Measurements from ENCODE around the gene ME3.

ME3 gene

GRCh38 chr11:86484795-86485166, 187.6 kb downstream of the ME3 start:
- H3K27ac ChIP-seq = no peak overlapping the region
- no peak overlapping the region for H3K9ac ChIP-seq
- no peaks in the 10 kb centered on the region for H3K4me1 ChIP-seq (ENCODE audit: low read depth, poor library complexity, severe bottlenecking)
- H4K20me1 ChIP-seq (ENCODE audit: insufficient read depth) = no peaks in the 10 kb centered on the region
- H3K36me3 ChIP-seq (ENCODE audit: insufficient read depth) = no peaks in the 10 kb centered on the region
- H3K79me2 ChIP-seq (ENCODE audit: insufficient read depth, low read depth) = no peaks in the 10 kb centered on the region
- H3K27me3 ChIP-seq (ENCODE audit: insufficient read depth, low read depth) = no peaks in the 10 kb centered on the region
- no peak overlapping the region for H2AFZ ChIP-seq (ENCODE audit: low read depth)
- TF ChIP-seq, protein P1, sequence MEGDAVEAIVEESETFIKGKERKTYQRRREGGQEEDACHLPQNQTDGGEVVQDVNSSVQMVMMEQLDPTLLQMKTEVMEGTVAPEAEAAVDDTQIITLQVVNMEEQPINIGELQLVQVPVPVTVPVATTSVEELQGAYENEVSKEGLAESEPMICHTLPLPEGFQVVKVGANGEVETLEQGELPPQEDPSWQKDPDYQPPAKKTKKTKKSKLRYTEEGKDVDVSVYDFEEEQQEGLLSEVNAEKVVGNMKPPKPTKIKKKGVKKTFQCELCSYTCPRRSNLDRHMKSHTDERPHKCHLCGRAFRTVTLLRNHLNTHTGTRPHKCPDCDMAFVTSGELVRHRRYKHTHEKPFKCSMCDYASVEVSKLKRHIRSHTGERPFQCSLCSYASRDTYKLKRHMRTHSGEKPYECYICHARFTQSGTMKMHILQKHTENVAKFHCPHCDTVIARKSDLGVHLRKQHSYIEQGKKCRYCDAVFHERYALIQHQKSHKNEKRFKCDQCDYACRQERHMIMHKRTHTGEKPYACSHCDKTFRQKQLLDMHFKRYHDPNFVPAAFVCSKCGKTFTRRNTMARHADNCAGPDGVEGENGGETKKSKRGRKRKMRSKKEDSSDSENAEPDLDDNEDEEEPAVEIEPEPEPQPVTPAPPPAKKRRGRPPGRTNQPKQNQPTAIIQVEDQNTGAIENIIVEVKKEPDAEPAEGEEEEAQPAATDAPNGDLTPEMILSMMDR (conservative IDR thresholded peaks at IDR 0.05; ENCODE audit: low read depth, low read length) = no peak
- H3K4me2 ChIP-seq = no peak overlapping the region
- H3K4me3 ChIP-seq (IDR thresholded peaks at IDR 0.05; ENCODE audit: insufficient read depth, low read depth, low read length) = no peak overlapping the region

DNA sequence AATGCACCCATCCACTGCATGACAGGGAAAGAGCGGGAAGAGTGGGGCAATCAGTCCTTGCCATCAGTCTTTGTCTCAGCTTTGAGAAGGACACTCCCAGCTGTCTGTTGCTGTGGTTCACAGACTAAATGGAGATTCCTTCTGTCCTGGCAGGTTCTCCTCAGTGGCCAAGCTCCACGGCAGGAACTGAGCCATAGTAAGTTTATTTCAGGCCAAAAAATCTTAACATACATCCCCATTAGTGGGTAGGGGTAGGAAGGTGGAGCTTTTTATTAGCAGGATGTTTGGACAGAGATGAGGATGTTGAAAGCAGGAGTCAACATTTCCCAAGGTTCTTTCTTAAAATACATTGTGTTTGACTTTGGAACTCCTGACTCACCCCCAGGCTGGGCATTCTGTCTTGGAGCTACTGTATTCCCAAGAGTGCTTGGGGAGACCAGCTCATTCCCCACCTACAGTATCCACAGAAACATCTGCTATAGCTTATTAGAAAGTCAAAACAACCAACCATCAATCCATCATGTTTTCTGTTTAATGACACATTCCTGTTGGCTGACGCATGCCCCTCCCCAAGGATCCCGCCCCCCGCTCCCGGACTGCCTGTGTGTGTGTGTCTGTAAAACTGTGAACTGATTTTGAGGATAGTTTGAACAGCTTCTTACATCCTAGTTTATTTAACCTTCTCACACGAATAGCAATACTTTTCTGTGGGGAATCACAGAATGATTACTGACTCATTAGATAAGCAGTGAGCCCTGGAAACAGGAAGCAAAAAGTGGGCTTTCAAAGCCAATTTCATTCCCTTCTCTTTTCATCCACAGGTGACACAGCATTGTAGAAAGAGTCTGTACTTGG, 188.2 kb downstream of the ME3 start:
- Histone ChIP-seq H3K36me3 (ENCODE audit: insufficient read depth) (no peaks in the 10 kb centered on the region), H3K27me3 (ENCODE audit: insufficient read depth, low read depth) (no peaks in the 10 kb centered on the region), H3K79me2 (ENCODE audit: insufficient read depth, low read depth) (no peaks in the 10 kb centered on the region), H3K9ac (no peak overlapping the region), H4K20me1 (ENCODE audit: insufficient read depth) (no peaks in the 10 kb centered on the region), H3K4me2 (no peak overlapping the region), H2AFZ (ENCODE audit: low read depth) (no peak overlapping the region), H3K4me3 (IDR thresholded peaks at IDR 0.05; ENCODE audit: insufficient read depth, low read depth, low read length) (no peak overlapping the region), H3K4me1 (ENCODE audit: low read depth, poor library complexity, severe bottlenecking) (no peaks in the 10 kb centered on the region), H3K27ac (no peak overlapping the region)
- TF ChIP-seq, protein P1 (conservative IDR thresholded peaks at IDR 0.05; ENCODE audit: low read depth, low read length) = no peak

DNA sequence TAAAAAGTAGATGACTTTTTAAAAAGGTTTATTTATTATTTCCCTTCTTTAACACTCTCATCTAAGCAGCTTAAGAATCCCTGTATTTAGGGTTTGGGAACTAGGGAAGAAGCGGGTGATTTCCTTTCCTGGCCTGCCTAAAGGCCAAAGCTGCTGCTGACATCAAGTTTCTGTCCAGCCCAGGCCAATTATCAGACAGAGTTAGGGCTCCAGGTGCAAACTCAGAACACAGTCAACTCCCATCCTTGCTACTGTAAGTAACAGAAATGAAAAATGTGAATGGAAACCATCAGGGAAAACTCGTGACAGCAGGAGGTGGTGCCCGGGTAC, 188.8 kb downstream of the ME3 start:
- Histone ChIP-seq H3K4me2 (no peak overlapping the region), H3K27me3 (ENCODE audit: insufficient read depth, low read depth) (no peaks in the 10 kb centered on the region), H4K20me1 (ENCODE audit: insufficient read depth) (no peaks in the 10 kb centered on the region), H3K4me3 (IDR thresholded peaks at IDR 0.05; ENCODE audit: insufficient read depth, low read depth, low read length) (no peak overlapping the region), H3K4me1 (ENCODE audit: low read depth, poor library complexity, severe bottlenecking) (no peaks in the 10 kb centered on the region), H3K79me2 (ENCODE audit: insufficient read depth, low read depth) (no peaks in the 10 kb centered on the region), H2AFZ (ENCODE audit: low read depth) (no peak overlapping the region), H3K36me3 (ENCODE audit: insufficient read depth) (no peaks in the 10 kb centered on the region), H3K9ac (no peak overlapping the region), H3K27ac (no peak overlapping the region)
- TF ChIP-seq, protein P1 (conservative IDR thresholded peaks at IDR 0.05; ENCODE audit: low read depth, low read length) = no peak

GRCh38 chr11:86482692-86483091, 189.7 kb downstream of the ME3 start:
- Histone ChIP-seq H3K4me3 (IDR thresholded peaks at IDR 0.05; ENCODE audit: insufficient read depth, low read depth, low read length) (no peak overlapping the region), H2AFZ (ENCODE audit: low read depth) (no peak overlapping the region), H3K36me3 (ENCODE audit: insufficient read depth) (no peaks in the 10 kb centered on the region), H3K27ac (no peak overlapping the region), H4K20me1 (ENCODE audit: insufficient read depth) (no peaks in the 10 kb centered on the region), H3K4me1 (ENCODE audit: low read depth, poor library complexity, severe bottlenecking) (no peaks in the 10 kb centered on the region), H3K4me2 (no peak overlapping the region), H3K79me2 (ENCODE audit: insufficient read depth, low read depth) (no peaks in the 10 kb centered on the region), H3K27me3 (ENCODE audit: insufficient read depth, low read depth) (no peaks in the 10 kb centered on the region), H3K9ac (no peak overlapping the region)
- TF ChIP-seq, protein P1 (conservative IDR thresholded peaks at IDR 0.05; ENCODE audit: low read depth, low read length) = no peak
